Measurements from ENCODE around the gene F11R.
"Not testable (repeated sequence)": the region's sequence is repeated elsewhere in the genome, so short reads cannot be mapped to it uniquely, and the experiment has no call there.

Gene F11R

GRCh38 chr1:161017756-161018630, 3.0 kb downstream of the F11R start:
- CTCF ChIA-PET = interaction anchor here (0.8 kb wide), 1 partner anchor 14 kb away, joined by 3 read pairs; no protein-coding TSS in a partner anchor
- H3K4me3 ChIP-seq (ENCODE audit: low read depth, low read length) = no peak overlapping the region
- no peak for TF ChIP-seq CTCF (IDR thresholded peaks at IDR 0.05; ENCODE audit: insufficient read depth, low read length, missing control alignments)
- POLR2A ChIA-PET = no interaction called here
- DNase-seq (ENCODE audit: low read depth, low spot score) = no peak

- H3K4me3 ChIP-seq (ENCODE audit: low read depth, low read length); DNase-seq (ENCODE audit: low read depth, low spot score); CTCF ChIA-PET; POLR2A ChIA-PET: not testable (repeated sequence)
Observed at GRCh38 chr1:161017181-161017580, 3.8 kb downstream of the F11R start.

- CTCF ChIA-PET; H3K4me3 ChIP-seq (ENCODE audit: low read depth, low read length); POLR2A ChIA-PET; DNase-seq (ENCODE audit: low read depth, low spot score): not testable (repeated sequence)
Observed at GRCh38 chr1:161016683-161017082, 4.3 kb downstream of the F11R start.

- no peak for TF ChIP-seq CTCF (IDR thresholded peaks at IDR 0.05; ENCODE audit: insufficient read depth, low read length, missing control alignments)
- ChIA-PET CTCF (interaction anchor here (0.7 to 1.5 kb wide), 4 partner anchors 9 to 22 kb away, joined by 3 to 4 read pairs (median 3); no protein-coding TSS in a partner anchor), POLR2A (interaction anchor here (0.6 kb wide), 1 partner anchor 697 kb away, joined by 3 read pairs; no protein-coding TSS in a partner anchor)
- H3K4me3 ChIP-seq (ENCODE audit: low read depth, low read length) = no peak overlapping the region
- no peak for DNase-seq (ENCODE audit: low read depth, low spot score)
Observed at GRCh38 chr1:161013488-161014230, 7.3 kb downstream of the F11R start.

- POLR2A ChIA-PET = interaction anchor here (0.6 kb wide), 1 partner anchor 697 kb away, joined by 3 read pairs; no protein-coding TSS in a partner anchor
- TF ChIP-seq CTCF (IDR thresholded peaks at IDR 0.05; ENCODE audit: insufficient read depth, low read length, missing control alignments) = no peak
- CTCF ChIA-PET = interaction anchor here (0.7 to 1.5 kb wide), 3 partner anchors 8 to 21 kb away, joined by 3 to 4 read pairs (median 3); no protein-coding TSS in a partner anchor
- H3K4me3 ChIP-seq (ENCODE audit: low read depth, low read length) = no peak overlapping the region
- no peak for DNase-seq (ENCODE audit: low read depth, low spot score)
Observed at GRCh38 chr1:161013131-161013487, 7.8 kb downstream of the F11R start.

- TF ChIP-seq CTCF (IDR thresholded peaks at IDR 0.05; ENCODE audit: insufficient read depth, low read length, missing control alignments) = no peak
- CTCF ChIA-PET = interaction anchor here (1.2 to 1.5 kb wide), 3 partner anchors 13 to 85 kb away, joined by 4 to 6 read pairs (median 4); no protein-coding TSS in a partner anchor
- H3K4me3 ChIP-seq (ENCODE audit: low read depth, low read length) = no peak overlapping the region
- no peak for DNase-seq (ENCODE audit: low read depth, low spot score)
- POLR2A ChIA-PET = no interaction called here
Observed at GRCh38 chr1:161012420-161012819, 8.5 kb downstream of the F11R start.

- H3K4me3 ChIP-seq (ENCODE audit: low read depth, low read length) = no peak overlapping the region
- DNase-seq (ENCODE audit: low read depth, low spot score) = no peak
- POLR2A ChIA-PET = no interaction called here
- CTCF ChIA-PET = interaction anchor here (0.8 kb wide), 1 partner anchor 38 kb away, joined by 3 read pairs; no protein-coding TSS in a partner anchor
- TF ChIP-seq CTCF (IDR thresholded peaks at IDR 0.05; ENCODE audit: insufficient read depth, low read length, missing control alignments) = no peak
Observed at GRCh38 chr1:161009602-161010211, 11.2 kb downstream of the F11R start.
